ENCODE data around the gene PRRT3.

- TF ChIP-seq FOXK2 (IDR thresholded peaks at IDR 0.05) (no peak), SUZ12 (IDR thresholded peaks at IDR 0.05) (no peak), LEF1 (IDR thresholded peaks at IDR 0.05; ENCODE audit: borderline replicate concordance) (no peak), FOXM1 (IDR thresholded peaks at IDR 0.05; ENCODE audit: borderline replicate concordance) (no peak), SP1 (IDR thresholded peaks at IDR 0.05) (no peak), PKNOX1 (IDR thresholded peaks at IDR 0.05) (no peak), NFRKB (IDR thresholded peaks at IDR 0.05) (no peak), ELF4 (IDR thresholded peaks at IDR 0.05) (no peak), HDGF (IDR thresholded peaks at IDR 0.05; ENCODE audit: borderline replicate concordance) (no peak), FOXA1 (IDR thresholded peaks at IDR 0.05) (no peak), BHLHE40 (IDR thresholded peaks at IDR 0.05; ENCODE audit: borderline replicate concordance) (no peak), L3MBTL2 (conservative IDR thresholded peaks at IDR 0.05) (peak; percentile 72)
Measured at GRCh38 chr3:9957214-9957613, 5.0 kb upstream of the PRRT3 start.

Measured in HEK293T (cell line).